NB4 (cell line): ENCODE measurements around the gene DSCAM.

Experiments used
- DNase-seq: peaks from one replicate; pipeline ENCODE4 v3.0.0; 2010; ENCODE audit warnings: low read depth
- H3K4me3 ChIP-seq: one replicate; pipeline ENCODE4 v1.5.1; 2011; ENCODE audit warnings: mild to moderate bottlenecking, low read depth, low read length, moderate library complexity
- CTCF ChIP-seq: IDR thresholded peaks from one replicate; pipeline ENCODE4 v1.5.1; 2012; ENCODE audit warnings: low read depth, low read length
- MYC ChIP-seq: IDR thresholded peaks from 2 replicates; pipeline ENCODE4 v1.6.1; 2011; ENCODE audit warnings: low read depth, low read length
- POLR2A ChIP-seq: IDR thresholded peaks from 2 replicates; pipeline ENCODE4 v1.6.1; 2011; ENCODE audit warnings: mild to moderate bottlenecking; ENCODE audit not compliant: insufficient read length; ENCODE audit errors: extremely low read depth
- TF ChIP-seq, protein P1 (sequence below): IDR thresholded peaks from 2 replicates; pipeline ENCODE4 v1.6.1; 2011; ENCODE audit warnings: low read depth, low read length

DSCAM gene

DNA sequence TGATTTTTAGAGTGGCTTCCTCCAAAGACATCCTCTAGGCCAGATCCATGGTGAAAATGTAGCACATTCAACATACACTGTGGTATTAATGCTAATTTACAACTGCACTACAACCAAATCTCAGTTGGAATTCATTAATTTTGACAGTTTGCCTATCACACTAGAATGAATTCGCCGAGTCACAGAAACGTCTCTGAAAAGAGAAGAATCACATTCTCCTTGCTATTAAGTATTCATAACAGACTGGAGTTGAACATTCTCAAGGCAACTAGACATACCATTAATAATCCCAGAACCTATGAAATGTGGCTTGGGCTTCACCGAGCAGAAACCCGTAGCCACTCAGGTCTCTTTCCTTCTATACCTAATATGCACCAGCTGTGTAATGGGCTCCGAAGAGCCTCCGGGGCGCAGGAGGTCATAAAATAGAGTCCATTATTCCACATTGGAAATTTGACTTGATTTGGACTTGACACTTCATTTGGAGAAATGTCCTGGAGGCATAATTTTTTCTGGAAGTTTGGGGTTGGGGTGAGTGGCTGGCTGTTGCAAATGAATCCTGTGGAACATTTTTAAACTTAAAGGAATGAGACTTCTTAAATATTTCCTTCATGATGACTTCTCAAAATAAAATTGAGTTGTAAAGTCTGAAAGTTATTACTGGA is 117.1 kb downstream of the DSCAM start:
- H3K4me3 ChIP-seq: no peak overlapping the region
- no peak for DNase-seq
- TF ChIP-seq POLR2A (no peak), CTCF (no peak), MYC (no peak)
- TF ChIP-seq, protein P1, sequence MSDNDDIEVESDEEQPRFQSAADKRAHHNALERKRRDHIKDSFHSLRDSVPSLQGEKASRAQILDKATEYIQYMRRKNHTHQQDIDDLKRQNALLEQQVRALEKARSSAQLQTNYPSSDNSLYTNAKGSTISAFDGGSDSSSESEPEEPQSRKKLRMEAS: no peak

- no peak overlapping the region for H3K4me3 ChIP-seq
- TF ChIP-seq POLR2A (no peak), CTCF (no peak), MYC (no peak)
- TF ChIP-seq, protein P1: no peak
- DNase-seq: no peak
These were observed 123.0 kb downstream of the DSCAM start for GRCh38 chr21:40723966-40724365.

DNA sequence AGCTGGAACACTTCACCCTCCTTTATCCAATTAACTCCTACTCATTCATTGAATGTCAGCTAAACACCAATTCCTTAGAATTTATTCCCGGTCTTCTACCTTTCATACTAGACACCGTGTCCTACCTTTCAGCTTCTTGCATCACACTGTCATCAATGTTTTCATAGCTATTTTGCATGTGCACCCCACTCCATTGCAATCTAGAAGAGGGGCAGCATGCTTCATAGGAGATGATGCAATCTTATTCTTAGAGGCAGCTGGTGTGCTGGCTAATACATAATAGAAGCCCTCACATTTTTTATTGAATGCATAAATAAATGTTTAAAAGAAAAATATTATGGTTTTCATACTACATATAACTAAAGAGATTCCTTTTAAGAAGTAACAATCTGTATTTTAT is 123.6 kb downstream of the DSCAM start:
- no peak overlapping the region for H3K4me3 ChIP-seq
- TF ChIP-seq MYC (no peak), CTCF (no peak), POLR2A (no peak)
- TF ChIP-seq, protein P1: no peak
- DNase-seq: no peak

- DNase-seq: no peak
- H3K4me3 ChIP-seq: no peak overlapping the region
- TF ChIP-seq, protein P1: no peak
- TF ChIP-seq MYC (no peak), CTCF (no peak), POLR2A (no peak)
These were observed 127.3 kb downstream of the DSCAM start for GRCh38 chr21:40719615-40720014.

DNA sequence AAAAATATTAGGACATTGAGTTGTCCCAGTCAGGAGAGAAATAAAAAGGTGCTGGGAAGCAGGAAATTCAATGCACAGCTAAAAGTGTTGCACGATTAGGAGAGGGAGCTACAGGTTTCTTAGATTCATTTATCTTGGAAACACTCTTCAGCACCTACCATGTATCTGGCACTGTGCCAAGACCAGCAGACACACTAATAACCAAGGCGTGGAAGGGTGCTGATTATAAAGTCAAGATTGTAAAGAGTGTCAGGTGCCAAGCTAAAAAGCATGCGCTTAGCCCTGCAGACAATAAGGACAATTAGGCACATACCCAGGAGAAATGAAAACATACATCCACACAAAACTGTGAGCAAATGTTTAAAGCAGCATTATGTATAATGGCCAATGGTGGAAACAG is 129.9 kb downstream of the DSCAM start:
- no peak overlapping the region for H3K4me3 ChIP-seq
- no peak for DNase-seq
- TF ChIP-seq MYC: no peak
- no peak for TF ChIP-seq CTCF
- no peak for TF ChIP-seq POLR2A

GRCh38 chr21:40714536-40714935 is 132.4 kb downstream of the DSCAM start:
- DNase-seq: no peak
- TF ChIP-seq POLR2A (no peak), CTCF (no peak), MYC (no peak)
- no peak overlapping the region for H3K4me3 ChIP-seq
